Activated T-helper 2 cell treated with anti-CD3 and anti-CD28 coated beads, Interferon-gamma antibody, Interleukin-2, Interleukin-4, amounts not matched to agents 10 μg/mL and 5 μg/mL and 100 μg/mL, durations not matched to agents 14 hours and 24 hours and 36 hours (primary cell): ENCODE data around the gene CYP26C1. TPM values are rescaled to one million over a fixed set of nuclear protein-coding genes. Genes with fewer than 3 reads are reported as not detected.

Experiments used
- DNase-seq: peaks from one replicate; pipeline ENCODE4 v3.0.0; 2021; ENCODE audit warnings: low spot score
- H3K27ac Mint-ChIP-seq: one replicate; pipeline ENCODE4 v1.8.0; 2021; ENCODE audit warnings: mixed read lengths
- H3K27me3 Mint-ChIP-seq: one replicate; pipeline ENCODE4 v1.8.0; 2021; ENCODE audit warnings: low read depth, mixed read lengths
- H3K36me3 Mint-ChIP-seq: one replicate; pipeline ENCODE4 v1.8.0; 2021; ENCODE audit warnings: low read depth, mixed read lengths
- H3K4me1 Mint-ChIP-seq: one replicate; pipeline ENCODE4 v1.8.0; 2021; ENCODE audit warnings: low read depth, mixed read lengths
- H3K4me3 Mint-ChIP-seq: one replicate; pipeline ENCODE4 v1.8.0; 2021; ENCODE audit warnings: low read depth, mild to moderate bottlenecking, moderate library complexity, mixed read lengths
- H3K9me3 Mint-ChIP-seq: one replicate; pipeline ENCODE4 v1.8.0; 2021; ENCODE audit warnings: mixed read lengths
- intact Hi-C: fragments of 100-400 bp; cut with micrococcal nuclease; formaldehyde crosslinking; loops from one replicate; pipeline ENCODE4 v1.15.1; 2023
- total RNA-seq: library from RNA; stranded (reverse); gene quantifications from 2 replicates; pipeline ENCODE4 v1.2.3, GENCODE V29; 2022

The CYP26C1 gene
- total RNA-seq, 1 donor from 2014 or later = not detected

- peaks cover 83% of the 10 kb centered on the region for H3K27me3 Mint-ChIP-seq
- no peak overlapping the region for H3K4me3 Mint-ChIP-seq
- peaks cover 13% of the 10 kb centered on the region for H3K4me1 Mint-ChIP-seq
- no peaks in the 10 kb centered on the region for H3K9me3 Mint-ChIP-seq
- H3K27ac Mint-ChIP-seq = peak overlapping the region; percentile 10
- intact Hi-C loops = loop anchor here (2.0 to 10.0 kb wide), 4 partner anchors 100 to 497 kb away; partner anchors contain the start of gene FFAR4
- DNase-seq = no peak
- H3K36me3 Mint-ChIP-seq = no peaks in the 10 kb centered on the region
These were observed 7.1 kb downstream of the CYP26C1 start for GRCh38 chr10:93067443-93068365.

DNA sequence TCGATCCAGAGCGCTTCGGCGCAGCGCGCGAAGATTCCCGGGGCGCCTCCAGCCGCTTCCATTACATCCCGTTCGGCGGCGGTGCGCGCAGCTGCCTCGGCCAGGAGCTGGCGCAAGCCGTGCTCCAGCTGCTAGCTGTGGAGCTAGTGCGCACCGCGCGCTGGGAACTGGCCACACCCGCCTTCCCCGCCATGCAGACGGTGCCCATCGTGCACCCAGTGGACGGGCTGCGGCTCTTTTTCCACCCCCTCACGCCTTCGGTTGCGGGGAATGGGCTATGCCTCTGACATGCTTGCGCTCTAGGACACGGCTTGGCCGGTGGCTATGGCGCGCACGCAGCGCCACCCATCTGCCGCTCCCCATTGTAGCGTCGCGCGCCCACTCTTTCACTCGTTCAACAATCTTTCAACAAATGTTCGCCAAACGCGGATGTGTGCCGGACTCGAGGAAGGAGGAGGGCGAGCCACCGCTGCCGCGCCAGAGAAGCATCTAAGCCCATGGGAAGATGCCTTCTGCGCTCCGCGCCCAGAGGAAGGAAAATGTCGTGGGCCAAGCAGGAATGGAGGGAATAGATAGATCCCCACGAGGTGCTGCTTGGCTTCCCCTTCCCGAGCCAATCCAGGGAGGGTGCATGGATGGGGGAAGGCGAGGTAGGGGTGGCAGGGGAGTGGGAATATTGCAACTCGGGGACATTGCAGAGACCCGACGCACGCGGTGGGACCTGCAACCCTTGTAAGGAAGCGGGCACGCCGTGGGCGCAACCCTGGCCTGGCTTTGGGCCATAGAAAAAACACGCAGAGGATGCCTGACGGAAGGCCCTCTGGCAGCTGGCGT, 8.0 kb downstream of the CYP26C1 start:
- H3K9me3 Mint-ChIP-seq = no peaks in the 10 kb centered on the region
- DNase-seq = no peak
- no peak overlapping the region for H3K4me3 Mint-ChIP-seq
- intact Hi-C loops = loop anchor here (5.0 to 10.0 kb wide), 3 partner anchors 101 to 496 kb away; partner anchors contain the start of gene FFAR4
- H3K36me3 Mint-ChIP-seq = no peaks in the 10 kb centered on the region
- no peak overlapping the region for H3K27ac Mint-ChIP-seq
- H3K4me1 Mint-ChIP-seq = peaks cover 13% of the 10 kb centered on the region
- peaks cover 84% of the 10 kb centered on the region for H3K27me3 Mint-ChIP-seq

GRCh38 chr10:93069245-93069561, 8.6 kb downstream of the CYP26C1 start:
- DNase-seq = no peak
- Mint-ChIP-seq H3K4me3 (no peak overlapping the region), H3K9me3 (no peaks in the 10 kb centered on the region), H3K4me1 (peaks cover 14% of the 10 kb centered on the region), H3K27ac (no peak overlapping the region), H3K27me3 (peaks cover 79% of the 10 kb centered on the region), H3K36me3 (no peaks in the 10 kb centered on the region)
- intact Hi-C loops = loop anchor here (5.0 to 10.0 kb wide), 3 partner anchors 102 to 496 kb away; partner anchors contain the start of gene FFAR4

- no peaks in the 10 kb centered on the region for H3K9me3 Mint-ChIP-seq
- H3K4me3 Mint-ChIP-seq = no peak overlapping the region
- H3K27ac Mint-ChIP-seq = no peak overlapping the region
- no peaks in the 10 kb centered on the region for H3K36me3 Mint-ChIP-seq
- peaks cover 78% of the 10 kb centered on the region for H3K27me3 Mint-ChIP-seq
- DNase-seq = no peak
- intact Hi-C loops = no loop called here
- peaks cover 19% of the 10 kb centered on the region for H3K4me1 Mint-ChIP-seq
These were observed 10.0 kb downstream of the CYP26C1 start for GRCh38 chr10:93070378-93071176.

- Mint-ChIP-seq H3K27ac (no peak overlapping the region), H3K4me3 (no peak overlapping the region), H3K27me3 (peaks cover 81% of the 10 kb centered on the region), H3K4me1 (peaks cover 23% of the 10 kb centered on the region), H3K36me3 (no peaks in the 10 kb centered on the region), H3K9me3 (no peaks in the 10 kb centered on the region)
- intact Hi-C loops = no loop called here
- DNase-seq = no peak
These were observed 10.5 kb downstream of the CYP26C1 start for GRCh38 chr10:93071177-93071472.

DNA sequence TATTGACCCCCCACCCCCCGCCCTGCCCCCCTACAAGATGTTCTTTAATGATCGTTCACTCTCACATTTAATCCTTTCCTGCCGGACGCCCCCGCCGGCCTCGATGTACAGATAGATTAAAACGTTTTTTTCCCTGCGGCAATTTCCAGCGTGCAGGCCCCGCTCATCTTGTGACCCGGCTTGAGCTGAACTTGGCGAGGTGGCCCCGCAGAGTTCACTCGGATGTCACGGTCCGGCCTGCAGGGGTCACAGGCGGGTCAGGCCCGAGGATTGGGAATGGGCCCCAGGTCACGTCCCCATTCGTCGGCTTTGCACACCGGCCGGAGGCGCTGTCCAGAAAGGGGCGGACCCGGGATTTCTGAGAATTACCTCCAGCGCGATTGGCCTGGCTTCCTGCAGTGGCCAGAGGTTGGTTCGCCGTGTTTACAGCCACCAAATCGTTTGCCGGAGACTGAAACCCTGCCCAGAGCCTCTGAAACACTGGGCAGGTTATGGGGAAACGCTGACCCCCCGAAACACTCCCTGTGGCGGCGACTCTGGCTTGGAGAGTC, 11.2 kb downstream of the CYP26C1 start:
- H3K27me3 Mint-ChIP-seq = peaks cover 81% of the 10 kb centered on the region
- H3K4me1 Mint-ChIP-seq = peaks cover 25% of the 10 kb centered on the region
- H3K36me3 Mint-ChIP-seq = no peaks in the 10 kb centered on the region
- no peak overlapping the region for H3K4me3 Mint-ChIP-seq
- no peak overlapping the region for H3K27ac Mint-ChIP-seq
- intact Hi-C loops = no loop called here
- no peaks in the 10 kb centered on the region for H3K9me3 Mint-ChIP-seq
- DNase-seq = no peak

- Mint-ChIP-seq H3K27ac (no peak overlapping the region), H3K9me3 (no peaks in the 10 kb centered on the region), H3K36me3 (no peaks in the 10 kb centered on the region), H3K27me3 (peaks cover 80% of the 10 kb centered on the region), H3K4me3 (no peak overlapping the region), H3K4me1 (peaks cover 25% of the 10 kb centered on the region)
- no peak for DNase-seq
- intact Hi-C loops = no loop called here
These were observed 11.7 kb downstream of the CYP26C1 start for GRCh38 chr10:93072225-93072712.

- H3K27me3 Mint-ChIP-seq = peaks cover 79% of the 10 kb centered on the region
- intact Hi-C loops = loop anchor here (1.0 kb wide), 1 partner anchor 11 kb away; no protein-coding TSS in a partner anchor
- H3K9me3 Mint-ChIP-seq = no peaks in the 10 kb centered on the region
- peaks cover 23% of the 10 kb centered on the region for H3K4me1 Mint-ChIP-seq
- H3K36me3 Mint-ChIP-seq = no peaks in the 10 kb centered on the region
- no peak overlapping the region for H3K4me3 Mint-ChIP-seq
- no peak overlapping the region for H3K27ac Mint-ChIP-seq
- DNase-seq = no peak
These were observed 12.3 kb downstream of the CYP26C1 start for GRCh38 chr10:93072713-93073538.

DNA sequence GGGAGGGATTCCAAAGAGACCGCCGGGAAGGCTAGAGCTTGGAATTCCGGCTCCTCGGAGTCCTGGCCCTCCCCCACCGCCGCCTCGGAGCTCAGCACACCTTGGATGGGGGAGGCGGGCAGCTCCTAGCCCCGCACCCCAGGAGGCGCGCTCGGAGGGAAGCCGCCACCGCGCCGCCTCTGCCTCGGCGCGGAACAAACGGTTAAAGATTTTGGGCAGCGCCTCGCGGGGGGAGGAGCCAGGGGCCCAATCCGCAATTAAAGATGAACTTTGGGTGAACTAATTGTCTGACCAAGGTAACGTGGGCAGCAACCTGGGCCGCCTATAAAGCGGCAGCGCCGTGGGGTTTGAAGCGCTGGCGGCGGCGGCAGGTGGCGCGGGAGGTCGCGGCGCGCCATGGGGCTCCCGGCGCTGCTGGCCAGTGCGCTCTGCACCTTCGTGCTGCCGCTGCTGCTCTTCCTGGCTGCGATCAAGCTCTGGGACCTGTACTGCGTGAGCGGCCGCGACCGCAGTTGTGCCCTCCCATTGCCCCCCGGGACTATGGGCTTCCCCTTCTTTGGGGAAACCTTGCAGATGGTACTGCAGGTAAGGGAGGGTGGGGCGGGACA, 13.0 kb downstream of the CYP26C1 start, which contains the start of gene CYP26A1:
Gene CYP26A1 (plus strand): TSS at position 355 of the 608 bp plus-strand sequence. CDS start 42 bp downstream, at position 397.
- Mint-ChIP-seq H3K4me3 (peak within 1 kb of the TSS; percentile 75), H3K4me1 (peaks cover 20% of the 10 kb centered on the region), H3K27me3 (peaks cover 75% of the 10 kb centered on the region), H3K36me3 (no peaks in the 10 kb centered on the region), H3K9me3 (no peaks in the 10 kb centered on the region), H3K27ac (no peak within 1 kb of the TSS)
- intact Hi-C loops = loop anchor here (1.0 kb wide), 1 partner anchor 11 kb away; no protein-coding TSS in a partner anchor
- DNase-seq = no peak

DNA sequence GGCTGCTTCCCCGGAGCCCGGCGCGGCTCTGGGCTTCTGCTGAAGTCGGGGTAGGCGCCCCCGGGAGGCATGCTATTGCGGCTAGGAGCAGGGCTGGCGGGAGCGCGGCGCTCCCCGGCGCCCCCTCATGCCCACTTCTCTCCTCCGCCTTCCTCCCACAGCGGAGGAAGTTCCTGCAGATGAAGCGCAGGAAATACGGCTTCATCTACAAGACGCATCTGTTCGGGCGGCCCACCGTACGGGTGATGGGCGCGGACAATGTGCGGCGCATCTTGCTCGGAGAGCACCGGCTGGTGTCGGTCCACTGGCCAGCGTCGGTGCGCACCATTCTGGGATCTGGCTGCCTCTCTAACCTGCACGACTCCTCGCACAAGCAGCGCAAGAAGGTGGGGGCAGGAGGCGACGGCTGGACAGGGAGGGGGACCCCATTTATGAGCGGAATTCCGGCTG, 13.6 kb downstream of the CYP26C1 start:
- DNase-seq = no peak
- Mint-ChIP-seq H3K4me1 (peaks cover 19% of the 10 kb centered on the region), H3K27ac (no peak overlapping the region), H3K27me3 (peaks cover 70% of the 10 kb centered on the region), H3K4me3 (peak overlapping the region; percentile 75), H3K9me3 (no peaks in the 10 kb centered on the region), H3K36me3 (no peaks in the 10 kb centered on the region)
- intact Hi-C loops = no loop called here
